GM18868 (cell line): Measurements from ENCODE around the gene CTXND1.

Source experiments
- ATAC-seq: cut with Tn5 transposase; IDR thresholded peaks from one replicate; pipeline ENCODE4 v1.9.1; 2021; ENCODE audit warnings: mild to moderate bottlenecking, moderate library complexity; ENCODE audit not compliant: unreplicated experiment

The CTXND1 gene

GRCh38 chr15:80259942-80260510 lies 8.0 kb upstream of the CTXND1 start:
- no peak for ATAC-seq

GRCh38 chr15:80251428-80252120 lies 439 bp downstream of the CTXND1 start:
- no peak for ATAC-seq

GRCh38 chr15:80250614-80251427 lies 1.2 kb downstream of the CTXND1 start:
- ATAC-seq, result no peak

GRCh38 chr15:80249973-80250372 lies 2.0 kb downstream of the CTXND1 start:
- no peak for ATAC-seq

- no peak for ATAC-seq
Observed at GRCh38 chr15:80247320-80247719, 4.7 kb downstream of the CTXND1 start.

GRCh38 chr15:80246425-80246894 lies 5.6 kb downstream of the CTXND1 start:
- ATAC-seq, result no peak

GRCh38 chr15:80242802-80243201 lies 9.2 kb downstream of the CTXND1 start:
- ATAC-seq, result no peak

GRCh38 chr15:80242132-80242769 lies 9.8 kb downstream of the CTXND1 start:
- ATAC-seq, result no peak

- ATAC-seq, result no peak
Observed at GRCh38 chr15:80241508-80241907, 10.5 kb downstream of the CTXND1 start.

GRCh38 chr15:80240276-80240675 lies 11.7 kb downstream of the CTXND1 start:
- ATAC-seq, result no peak

- ATAC-seq, result no peak
Observed at GRCh38 chr15:80234883-80235282, 17.1 kb downstream of the CTXND1 start.

- ATAC-seq, result no peak
Observed at GRCh38 chr15:80233581-80233980, 18.4 kb downstream of the CTXND1 start.

- ATAC-seq, result no peak
Observed at GRCh38 chr15:80231371-80231770, 20.6 kb downstream of the CTXND1 start.

- no peak for ATAC-seq
Observed at GRCh38 chr15:80228959-80229610, 22.9 kb downstream of the CTXND1 start.

GRCh38 chr15:80219955-80220354 lies 32.1 kb downstream of the CTXND1 start:
- ATAC-seq, result no peak

- no peak for ATAC-seq
Observed at GRCh38 chr15:80217327-80217900, 34.6 kb downstream of the CTXND1 start.

- no peak for ATAC-seq
Observed at GRCh38 chr15:80216911-80217310, 35.1 kb downstream of the CTXND1 start.

- ATAC-seq, result no peak
Observed at GRCh38 chr15:80216141-80216540, 35.9 kb downstream of the CTXND1 start.

- no peak for ATAC-seq
Observed at GRCh38 chr15:80214910-80215309, 37.1 kb downstream of the CTXND1 start.

- ATAC-seq, result no peak
Observed at GRCh38 chr15:80211976-80212375, 40.0 kb downstream of the CTXND1 start.
